NT2/D1 (cell line): ENCODE measurements around the gene SAFB.

Experiments used
- YY1 ChIP-seq: IDR thresholded peaks from 2 replicates; pipeline ENCODE4 v1.6.1; 2011; ENCODE audit not compliant: insufficient read length, insufficient read depth
- ZNF274 ChIP-seq: IDR thresholded peaks from 2 replicates; pipeline ENCODE4 v1.6.1; 2011; ENCODE audit warnings: mild to moderate bottlenecking, low read depth, low read length

- no peak for TF ChIP-seq ZNF274
- no peak for TF ChIP-seq YY1
Observed at GRCh38 chr19:5627395-5627904, 4.6 kb downstream of the SAFB start.
